Neutrophil (primary cell): ENCODE data around the gene FOXL1.

Experiments used
- H3K27ac ChIP-seq: fragments of 200-600 bp; sonication (generic); 2 replicates; pipeline ENCODE4 v1.5.1; 2016; ENCODE audit warnings: mild to moderate bottlenecking, moderate library complexity
- H3K27me3 ChIP-seq: fragments of 200-600 bp; sonication (generic); 2 replicates; pipeline ENCODE4 v1.6.0; 2016; ENCODE audit warnings: mild to moderate bottlenecking
- H3K36me3 ChIP-seq: fragments of 200-600 bp; sonication (generic); 2 replicates; pipeline ENCODE4 v1.5.1; 2017
- H3K4me1 ChIP-seq, 2 experiments: fragments of 200-600 bp in 1 of 2; sonication (generic) in 1 of 2; 1 replicate in 1 of 2; 2 replicates in 1 of 2; pipeline versions ENCODE4 v1.5.1 to v1.6.1; 2013 to 2016; ENCODE audit warnings: low read depth in 1 of 2, low read length in 1 of 2, mild to moderate bottlenecking in 1 of 2, moderate library complexity in 1 of 2; ENCODE audit not compliant: control insufficient read depth in 1 of 2, insufficient read depth in 1 of 2
- H3K4me3 ChIP-seq, 2 experiments: fragments of 200-600 bp in 1 of 2; sonication (generic) in 1 of 2; 1 replicate in 1 of 2; 2 replicates in 1 of 2; pipeline ENCODE4 v1.5.1; 2013 to 2016; ENCODE audit warnings: low read depth in 1 of 2, low read length in 1 of 2, mild to moderate bottlenecking in 1 of 2, moderate library complexity in 1 of 2
- H3K9me3 ChIP-seq: fragments of 200-600 bp; sonication (generic); 2 replicates; pipeline ENCODE4 v1.5.1; 2016
- TF ChIP-seq, protein P1 (sequence below): fragments of 200-600 bp; sonication (generic); IDR thresholded peaks from 2 replicates; pipeline ENCODE4 v1.5.1; 2016; ENCODE audit warnings: antibody characterized with exemption

The FOXL1 gene

DNA sequence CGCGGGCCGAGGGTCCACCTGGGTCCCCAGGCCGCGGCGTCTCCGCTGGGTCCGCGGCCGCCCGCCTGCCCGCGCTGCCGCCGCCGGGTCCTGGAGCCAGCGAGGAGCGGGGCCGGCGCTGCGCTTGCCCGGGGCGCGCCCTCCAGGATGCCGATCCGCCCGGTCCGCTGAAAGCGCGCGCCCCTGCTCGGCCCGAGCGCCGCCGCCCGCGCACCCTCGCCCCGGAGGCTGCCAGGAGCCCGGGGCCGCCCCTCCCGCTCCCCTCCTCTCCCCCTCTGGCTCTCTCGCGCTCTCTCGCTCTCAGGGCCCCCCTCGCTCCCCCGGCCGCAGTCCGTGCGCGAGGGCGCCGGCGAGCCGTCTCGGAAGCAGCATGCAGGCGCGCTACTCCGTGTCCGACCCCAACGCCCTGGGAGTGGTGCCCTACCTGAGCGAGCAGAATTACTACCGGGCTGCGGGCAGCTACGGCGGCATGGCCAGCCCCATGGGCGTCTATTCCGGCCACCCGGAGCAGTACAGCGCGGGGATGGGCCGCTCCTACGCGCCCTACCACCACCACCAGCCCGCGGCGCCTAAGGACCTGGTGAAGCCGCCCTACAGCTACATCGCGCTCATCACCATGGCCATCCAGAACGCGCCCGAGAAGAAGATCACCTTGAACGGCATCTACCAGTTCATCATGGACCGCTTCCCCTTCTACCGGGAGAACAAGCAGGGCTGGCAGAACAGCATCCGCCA is 11.2 kb upstream of the FOXL1 start:
- H3K36me3 ChIP-seq: no peaks in the 10 kb centered on the region
- no peaks in the 10 kb centered on the region for H3K9me3 ChIP-seq
- peak overlapping the region in 1 of 2 experiments; percentile 32 for H3K4me3 ChIP-seq
- peaks cover 100% of the 10 kb centered on the region for H3K27me3 ChIP-seq
- H3K4me1 ChIP-seq: peaks cover 30 to 32% of the 10 kb centered on the region in 2 experiments
- no peak overlapping the region for H3K27ac ChIP-seq
- TF ChIP-seq, protein P1, sequence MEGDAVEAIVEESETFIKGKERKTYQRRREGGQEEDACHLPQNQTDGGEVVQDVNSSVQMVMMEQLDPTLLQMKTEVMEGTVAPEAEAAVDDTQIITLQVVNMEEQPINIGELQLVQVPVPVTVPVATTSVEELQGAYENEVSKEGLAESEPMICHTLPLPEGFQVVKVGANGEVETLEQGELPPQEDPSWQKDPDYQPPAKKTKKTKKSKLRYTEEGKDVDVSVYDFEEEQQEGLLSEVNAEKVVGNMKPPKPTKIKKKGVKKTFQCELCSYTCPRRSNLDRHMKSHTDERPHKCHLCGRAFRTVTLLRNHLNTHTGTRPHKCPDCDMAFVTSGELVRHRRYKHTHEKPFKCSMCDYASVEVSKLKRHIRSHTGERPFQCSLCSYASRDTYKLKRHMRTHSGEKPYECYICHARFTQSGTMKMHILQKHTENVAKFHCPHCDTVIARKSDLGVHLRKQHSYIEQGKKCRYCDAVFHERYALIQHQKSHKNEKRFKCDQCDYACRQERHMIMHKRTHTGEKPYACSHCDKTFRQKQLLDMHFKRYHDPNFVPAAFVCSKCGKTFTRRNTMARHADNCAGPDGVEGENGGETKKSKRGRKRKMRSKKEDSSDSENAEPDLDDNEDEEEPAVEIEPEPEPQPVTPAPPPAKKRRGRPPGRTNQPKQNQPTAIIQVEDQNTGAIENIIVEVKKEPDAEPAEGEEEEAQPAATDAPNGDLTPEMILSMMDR: no peak

DNA sequence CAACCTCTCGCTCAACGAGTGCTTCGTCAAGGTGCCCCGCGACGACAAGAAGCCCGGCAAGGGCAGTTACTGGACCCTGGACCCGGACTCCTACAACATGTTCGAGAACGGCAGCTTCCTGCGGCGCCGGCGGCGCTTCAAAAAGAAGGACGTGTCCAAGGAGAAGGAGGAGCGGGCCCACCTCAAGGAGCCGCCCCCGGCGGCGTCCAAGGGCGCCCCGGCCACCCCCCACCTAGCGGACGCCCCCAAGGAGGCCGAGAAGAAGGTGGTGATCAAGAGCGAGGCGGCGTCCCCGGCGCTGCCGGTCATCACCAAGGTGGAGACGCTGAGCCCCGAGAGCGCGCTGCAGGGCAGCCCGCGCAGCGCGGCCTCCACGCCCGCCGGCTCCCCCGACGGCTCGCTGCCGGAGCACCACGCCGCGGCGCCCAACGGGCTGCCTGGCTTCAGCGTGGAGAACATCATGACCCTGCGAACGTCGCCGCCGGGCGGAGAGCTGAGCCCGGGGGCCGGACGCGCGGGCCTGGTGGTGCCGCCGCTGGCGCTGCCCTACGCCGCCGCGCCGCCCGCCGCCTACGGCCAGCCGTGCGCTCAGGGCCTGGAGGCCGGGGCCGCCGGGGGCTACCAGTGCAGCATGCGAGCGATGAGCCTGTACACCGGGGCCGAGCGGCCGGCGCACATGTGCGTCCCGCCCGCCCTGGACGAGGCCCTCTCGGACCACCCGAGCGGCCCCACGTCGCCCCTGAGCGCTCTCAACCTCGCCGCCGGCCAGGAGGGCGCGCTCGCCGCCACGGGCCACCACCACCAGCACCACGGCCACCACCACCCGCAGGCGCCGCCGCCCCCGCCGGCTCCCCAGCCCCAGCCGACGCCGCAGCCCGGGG is 10.4 kb upstream of the FOXL1 start:
- Histone ChIP-seq H3K4me3 (no peak overlapping the region), H3K4me1 (peaks cover 30 to 32% of the 10 kb centered on the region in 2 experiments), H3K27me3 (peaks cover 100% of the 10 kb centered on the region), H3K9me3 (no peaks in the 10 kb centered on the region), H3K36me3 (no peaks in the 10 kb centered on the region), H3K27ac (no peak overlapping the region)
- TF ChIP-seq, protein P1: no peak

DNA sequence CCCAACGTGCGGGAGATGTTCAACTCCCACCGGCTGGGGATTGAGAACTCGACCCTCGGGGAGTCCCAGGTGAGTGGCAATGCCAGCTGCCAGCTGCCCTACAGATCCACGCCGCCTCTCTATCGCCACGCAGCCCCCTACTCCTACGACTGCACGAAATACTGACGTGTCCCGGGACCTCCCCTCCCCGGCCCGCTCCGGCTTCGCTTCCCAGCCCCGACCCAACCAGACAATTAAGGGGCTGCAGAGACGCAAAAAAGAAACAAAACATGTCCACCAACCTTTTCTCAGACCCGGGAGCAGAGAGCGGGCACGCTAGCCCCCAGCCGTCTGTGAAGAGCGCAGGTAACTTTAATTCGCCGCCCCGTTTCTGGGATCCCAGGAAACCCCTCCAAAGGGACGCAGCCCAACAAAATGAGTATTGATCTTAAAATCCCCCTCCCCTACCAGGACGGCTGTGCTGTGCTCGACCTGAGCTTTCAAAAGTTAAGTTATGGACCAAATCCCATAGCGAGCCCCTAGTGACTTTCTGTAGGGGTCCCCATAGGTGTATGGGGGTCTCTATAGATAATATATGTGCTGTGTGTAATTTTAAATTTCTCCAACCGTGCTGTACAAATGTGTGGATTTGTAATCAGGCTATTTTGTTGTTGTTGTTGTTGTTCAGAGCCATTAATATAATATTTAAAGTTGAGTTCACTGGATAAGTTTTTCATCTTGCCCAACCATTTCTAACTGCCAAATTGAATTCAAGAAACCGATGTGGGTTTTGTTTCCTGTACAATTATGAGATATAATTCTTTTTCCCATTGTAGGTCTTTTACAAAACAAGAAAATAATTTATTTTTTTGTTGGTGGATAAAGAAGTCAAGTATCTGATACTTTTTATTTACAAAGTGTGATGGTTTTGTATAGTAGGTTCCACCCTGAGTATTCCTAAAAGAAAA is 9.4 kb upstream of the FOXL1 start:
- peaks cover 100% of the 10 kb centered on the region for H3K27me3 ChIP-seq

DNA sequence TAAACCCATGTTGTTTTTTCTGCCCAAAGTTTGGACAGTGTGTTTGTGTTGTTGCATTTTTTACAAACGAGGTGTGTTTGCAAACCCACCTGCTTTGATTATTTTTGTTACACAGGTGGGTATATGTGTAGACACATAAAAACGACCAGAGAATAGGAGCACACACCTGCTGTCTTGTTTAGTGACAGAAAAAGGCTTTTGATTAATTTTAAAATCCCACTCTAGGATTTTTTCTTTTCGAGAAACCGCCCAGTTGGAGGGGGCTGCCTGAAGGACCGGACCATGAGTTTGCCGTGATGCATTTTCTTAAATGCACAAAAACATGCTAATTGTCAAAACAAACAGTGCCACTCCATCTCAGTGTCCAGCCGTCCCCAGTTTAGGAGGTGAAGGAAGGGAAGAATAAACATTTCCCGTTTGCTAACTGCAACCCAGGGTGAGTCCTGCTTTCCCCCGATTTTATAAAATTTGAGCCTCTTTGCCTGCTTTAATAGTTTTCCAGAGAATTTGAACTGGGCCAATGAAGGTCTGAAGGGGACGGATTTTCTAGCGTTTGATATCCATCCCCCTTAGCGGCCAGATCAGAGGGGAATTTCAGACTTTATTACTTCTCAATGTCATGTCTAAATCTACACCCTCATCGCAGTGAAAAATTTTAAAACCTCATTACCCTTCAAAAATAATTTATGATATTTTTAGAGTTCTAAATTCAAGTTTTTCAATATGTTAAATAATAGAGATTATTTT is 8.5 kb upstream of the FOXL1 start:
- Histone ChIP-seq H3K36me3 (no peaks in the 10 kb centered on the region), H3K4me3 (no peak overlapping the region), H3K27me3 (peaks cover 100% of the 10 kb centered on the region), H3K4me1 (peaks cover 21 to 23% of the 10 kb centered on the region in 2 experiments), H3K9me3 (no peaks in the 10 kb centered on the region), H3K27ac (no peak overlapping the region)
- TF ChIP-seq, protein P1: no peak

More for the DNA sequence above, 9.4 kb upstream of the FOXL1 start:
- Histone ChIP-seq H3K9me3 (no peaks in the 10 kb centered on the region), H3K4me1 (peaks cover 25 to 29% of the 10 kb centered on the region in 2 experiments), H3K36me3 (no peaks in the 10 kb centered on the region), H3K27ac (no peak overlapping the region), H3K4me3 (no peak overlapping the region)
- TF ChIP-seq, protein P1: no peak
